GM18508 (cell line): Measurements from ENCODE around the gene SEMA4D.
A peak's percentile ranks its signal among the peaks of the same experiment; 100 is the strongest.

ENCODE experiments used
- ATAC-seq: cut with Tn5 transposase; IDR thresholded peaks from one replicate; pipeline ENCODE4 v1.9.1; 2021; ENCODE audit warnings: moderate number of reproducible peaks; ENCODE audit not compliant: insufficient read depth, unreplicated experiment

Gene SEMA4D

GRCh38 chr9:89436963-89437625, 60.8 kb downstream of the SEMA4D start:
- no peak for ATAC-seq

- no peak for ATAC-seq
These were observed 61.6 kb downstream of the SEMA4D start for GRCh38 chr9:89436326-89436725.

- no peak for ATAC-seq
These were observed 62.7 kb downstream of the SEMA4D start for GRCh38 chr9:89435071-89435823.

GRCh38 chr9:89434636-89435035, 63.3 kb downstream of the SEMA4D start:
- ATAC-seq: no peak

- ATAC-seq: no peak
These were observed 64.1 kb downstream of the SEMA4D start for GRCh38 chr9:89433826-89434225.

- no peak for ATAC-seq
These were observed 64.9 kb downstream of the SEMA4D start for GRCh38 chr9:89432986-89433530.

GRCh38 chr9:89431930-89432725, 65.8 kb downstream of the SEMA4D start:
- ATAC-seq: no peak

GRCh38 chr9:89430995-89431394, 66.9 kb downstream of the SEMA4D start:
- no peak for ATAC-seq

- no peak for ATAC-seq
These were observed 68.7 kb downstream of the SEMA4D start for GRCh38 chr9:89428901-89429890.

- no peak for ATAC-seq
These were observed 69.6 kb downstream of the SEMA4D start for GRCh38 chr9:89428222-89428761.

- ATAC-seq: no peak
These were observed 70.2 kb downstream of the SEMA4D start for GRCh38 chr9:89427621-89428221.

- ATAC-seq: peak; percentile 75
These were observed 71.4 kb downstream of the SEMA4D start for GRCh38 chr9:89426384-89426961.

- ATAC-seq: no peak
These were observed 72.0 kb downstream of the SEMA4D start for GRCh38 chr9:89425921-89426383.

- no peak for ATAC-seq
These were observed 72.7 kb downstream of the SEMA4D start for GRCh38 chr9:89425024-89425805.

GRCh38 chr9:89422151-89422975, 75.5 kb downstream of the SEMA4D start:
- no peak for ATAC-seq

- ATAC-seq: no peak
These were observed 76.3 kb downstream of the SEMA4D start for GRCh38 chr9:89421595-89421994.
